HG02798 (cell line): ENCODE results near the gene DOCK9.

Source experiments
- ATAC-seq: cut with Tn5 transposase; IDR thresholded peaks from one replicate; pipeline ENCODE4 v1.9.1; 2021; ENCODE audit warnings: mild to moderate bottlenecking; ENCODE audit not compliant: unreplicated experiment, poor library complexity

The DOCK9 gene

GRCh38 chr13:98890186-98890585 lies 87.7 kb downstream of the DOCK9 start:
- ATAC-seq = no peak

GRCh38 chr13:98889419-98890085 lies 88.3 kb downstream of the DOCK9 start:
- ATAC-seq = no peak

GRCh38 chr13:98888890-98889279 lies 89.0 kb downstream of the DOCK9 start:
- ATAC-seq = no peak

GRCh38 chr13:98888222-98888889 lies 89.5 kb downstream of the DOCK9 start:
- ATAC-seq = no peak

GRCh38 chr13:98886587-98887230 lies 91.2 kb downstream of the DOCK9 start:
- no peak for ATAC-seq

- no peak for ATAC-seq
Observed at GRCh38 chr13:98885600-98885999, 92.3 kb downstream of the DOCK9 start.

GRCh38 chr13:98883998-98884397 lies 93.9 kb downstream of the DOCK9 start:
- no peak for ATAC-seq

- ATAC-seq = no peak
Observed at GRCh38 chr13:98881390-98881789, 96.5 kb downstream of the DOCK9 start.

- ATAC-seq = no peak
Observed at GRCh38 chr13:98880677-98881076, 97.2 kb downstream of the DOCK9 start.

GRCh38 chr13:98879957-98880356 lies 97.9 kb downstream of the DOCK9 start:
- no peak for ATAC-seq

- ATAC-seq = no peak
Observed at GRCh38 chr13:98879127-98879520, 98.7 kb downstream of the DOCK9 start.

- ATAC-seq = no peak
Observed at GRCh38 chr13:98878486-98879126, 99.3 kb downstream of the DOCK9 start.

GRCh38 chr13:98877936-98878335 lies 99.9 kb downstream of the DOCK9 start:
- no peak for ATAC-seq

GRCh38 chr13:98877466-98877865 lies 100.4 kb downstream of the DOCK9 start:
- ATAC-seq = no peak

GRCh38 chr13:98875146-98875729 lies 102.6 kb downstream of the DOCK9 start:
- ATAC-seq = peak; percentile 89

GRCh38 chr13:98874029-98874397 lies 103.9 kb downstream of the DOCK9 start:
- ATAC-seq = no peak

- no peak for ATAC-seq
Observed at GRCh38 chr13:98873377-98874028, 104.4 kb downstream of the DOCK9 start.

GRCh38 chr13:98871727-98872126 lies 106.1 kb downstream of the DOCK9 start:
- ATAC-seq = no peak

GRCh38 chr13:98869408-98870090 lies 108.3 kb downstream of the DOCK9 start:
- no peak for ATAC-seq

- ATAC-seq = no peak
Observed at GRCh38 chr13:98868932-98869331, 108.9 kb downstream of the DOCK9 start.
